Chondrocyte (in vitro differentiated cells): ENCODE results near the gene SLC25A12. TPM values are rescaled to one million over a fixed set of nuclear protein-coding genes. Genes with fewer than 3 reads are reported as not detected.
"Not testable (repeated sequence)": the region's sequence is repeated elsewhere in the genome, so short reads cannot be mapped to it uniquely, and the experiment has no call there.

ENCODE experiments used
- DNase-seq: peaks from one replicate; pipeline ENCODE4 v3.0.0; 2021; ENCODE audit warnings: mixed read lengths, low spot score
- H3K27ac Mint-ChIP-seq: one replicate; pipeline ENCODE4 v1.8.0; 2021; ENCODE audit warnings: mild to moderate bottlenecking, moderate library complexity, mixed read lengths; ENCODE audit not compliant: unreplicated experiment
- H3K27me3 Mint-ChIP-seq: 2 replicates; pipeline ENCODE4 v1.8.0; 2021; ENCODE audit warnings: low read depth, mixed read lengths
- H3K36me3 Mint-ChIP-seq: 2 replicates; pipeline ENCODE4 v1.8.0; 2021; ENCODE audit warnings: low read depth, mixed read lengths
- H3K4me1 Mint-ChIP-seq: 2 replicates; pipeline ENCODE4 v1.8.0; 2021; ENCODE audit warnings: low read depth, mild to moderate bottlenecking, mixed read lengths
- H3K4me3 Mint-ChIP-seq: one replicate; pipeline ENCODE4 v1.8.0; 2021; ENCODE audit warnings: mild to moderate bottlenecking, moderate library complexity, mixed read lengths; ENCODE audit not compliant: unreplicated experiment
- H3K9me3 Mint-ChIP-seq: 2 replicates; pipeline ENCODE4 v1.8.0; 2021; ENCODE audit warnings: low read depth, mixed read lengths
- total RNA-seq: library from RNA; stranded (reverse); gene quantifications from 3 replicates; pipeline ENCODE4 v1.2.1, GENCODE V29; 2021
- TF ChIP-seq, protein P1 (sequence below): fragments of 200-600 bp; sonication (generic); IDR thresholded peaks from 2 replicates; pipeline ENCODE4 v1.5.0; 2021; ENCODE audit warnings: antibody characterized with exemption, mild to moderate bottlenecking, moderate library complexity

SLC25A12 gene
- total RNA-seq, 1 donor from 2014 or later = 19.0 TPM

DNA sequence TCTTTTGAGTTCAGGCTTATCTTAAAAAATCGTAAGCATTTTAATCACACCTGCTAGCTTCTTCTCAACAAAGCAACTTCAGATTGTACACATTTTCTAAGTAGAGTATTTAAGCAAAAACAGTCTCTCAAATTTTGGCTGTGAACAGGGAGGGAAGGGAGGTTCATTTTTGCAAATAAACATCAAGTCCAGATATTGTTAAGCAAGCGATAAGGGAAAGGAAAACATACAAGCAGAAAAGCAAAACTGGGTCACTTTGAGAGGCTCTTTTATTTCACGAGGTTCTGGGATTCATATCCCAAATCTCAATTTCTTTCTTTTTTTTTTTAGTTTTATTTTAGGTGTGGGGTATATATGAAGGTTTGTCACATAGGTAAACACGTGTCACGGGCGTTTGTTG, 79.9 kb downstream of the SLC25A12 start:
- no peak for DNase-seq
- H3K27ac Mint-ChIP-seq = no peak overlapping the region
- TF ChIP-seq, protein P1, sequence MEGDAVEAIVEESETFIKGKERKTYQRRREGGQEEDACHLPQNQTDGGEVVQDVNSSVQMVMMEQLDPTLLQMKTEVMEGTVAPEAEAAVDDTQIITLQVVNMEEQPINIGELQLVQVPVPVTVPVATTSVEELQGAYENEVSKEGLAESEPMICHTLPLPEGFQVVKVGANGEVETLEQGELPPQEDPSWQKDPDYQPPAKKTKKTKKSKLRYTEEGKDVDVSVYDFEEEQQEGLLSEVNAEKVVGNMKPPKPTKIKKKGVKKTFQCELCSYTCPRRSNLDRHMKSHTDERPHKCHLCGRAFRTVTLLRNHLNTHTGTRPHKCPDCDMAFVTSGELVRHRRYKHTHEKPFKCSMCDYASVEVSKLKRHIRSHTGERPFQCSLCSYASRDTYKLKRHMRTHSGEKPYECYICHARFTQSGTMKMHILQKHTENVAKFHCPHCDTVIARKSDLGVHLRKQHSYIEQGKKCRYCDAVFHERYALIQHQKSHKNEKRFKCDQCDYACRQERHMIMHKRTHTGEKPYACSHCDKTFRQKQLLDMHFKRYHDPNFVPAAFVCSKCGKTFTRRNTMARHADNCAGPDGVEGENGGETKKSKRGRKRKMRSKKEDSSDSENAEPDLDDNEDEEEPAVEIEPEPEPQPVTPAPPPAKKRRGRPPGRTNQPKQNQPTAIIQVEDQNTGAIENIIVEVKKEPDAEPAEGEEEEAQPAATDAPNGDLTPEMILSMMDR = no peak
- H3K4me1 Mint-ChIP-seq = peaks cover 12% of the 10 kb centered on the region
- H3K27me3 Mint-ChIP-seq = no peaks in the 10 kb centered on the region
- no peak overlapping the region for H3K4me3 Mint-ChIP-seq
- peaks cover 2% of the 10 kb centered on the region for H3K36me3 Mint-ChIP-seq
- H3K9me3 Mint-ChIP-seq = no peaks in the 10 kb centered on the region

DNA sequence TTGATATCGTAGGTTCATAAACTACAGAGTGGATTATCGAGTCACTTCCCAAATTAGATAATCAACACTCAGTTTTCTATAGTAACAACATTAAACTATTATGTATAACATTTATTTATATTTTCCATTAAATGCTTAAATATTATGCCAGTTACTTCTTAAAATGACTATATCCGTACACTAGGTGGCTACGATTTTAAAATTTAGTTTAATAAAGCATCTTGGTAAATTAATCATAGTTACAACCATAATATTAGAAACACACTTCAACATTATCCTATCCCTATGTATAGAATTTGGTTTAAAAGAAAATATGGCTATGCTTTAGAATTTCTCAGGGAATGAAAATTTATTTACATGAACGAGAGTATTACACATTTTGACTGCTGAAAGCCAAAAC, 80.3 kb downstream of the SLC25A12 start:
- no peak for DNase-seq
- H3K27ac Mint-ChIP-seq = no peak overlapping the region
- H3K4me3 Mint-ChIP-seq = no peak overlapping the region
- H3K9me3 Mint-ChIP-seq = no peaks in the 10 kb centered on the region
- H3K4me1 Mint-ChIP-seq = peaks cover 10% of the 10 kb centered on the region
- no peaks in the 10 kb centered on the region for H3K27me3 Mint-ChIP-seq
- peaks cover 3% of the 10 kb centered on the region for H3K36me3 Mint-ChIP-seq
- TF ChIP-seq, protein P1 = peak; percentile 60

DNA sequence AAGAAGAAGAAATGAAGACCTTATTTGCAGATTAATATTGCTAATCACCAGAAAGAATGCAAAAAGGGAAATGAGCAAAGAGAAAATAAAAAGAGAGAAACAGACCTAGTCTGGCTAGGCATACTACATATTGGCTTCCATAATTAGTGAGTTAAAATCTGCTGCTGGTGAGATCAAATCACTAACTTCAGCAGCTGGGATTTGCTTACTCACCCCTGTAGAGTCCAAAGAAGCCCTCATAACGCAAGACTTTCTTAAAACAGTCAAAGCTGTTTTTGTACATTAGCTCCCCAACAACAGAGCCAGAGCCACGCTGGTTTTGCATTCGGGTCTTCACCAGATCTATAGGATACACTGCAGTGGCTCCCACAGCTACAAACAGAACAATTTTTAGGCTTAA, 80.9 kb downstream of the SLC25A12 start:
- TF ChIP-seq, protein P1 = no peak
- no peak for DNase-seq
- H3K27ac Mint-ChIP-seq = no peak overlapping the region
- no peaks in the 10 kb centered on the region for H3K27me3 Mint-ChIP-seq
- peaks cover 6% of the 10 kb centered on the region for H3K4me1 Mint-ChIP-seq
- H3K9me3 Mint-ChIP-seq = no peaks in the 10 kb centered on the region
- no peak overlapping the region for H3K4me3 Mint-ChIP-seq
- H3K36me3 Mint-ChIP-seq = peaks cover 3% of the 10 kb centered on the region

DNA sequence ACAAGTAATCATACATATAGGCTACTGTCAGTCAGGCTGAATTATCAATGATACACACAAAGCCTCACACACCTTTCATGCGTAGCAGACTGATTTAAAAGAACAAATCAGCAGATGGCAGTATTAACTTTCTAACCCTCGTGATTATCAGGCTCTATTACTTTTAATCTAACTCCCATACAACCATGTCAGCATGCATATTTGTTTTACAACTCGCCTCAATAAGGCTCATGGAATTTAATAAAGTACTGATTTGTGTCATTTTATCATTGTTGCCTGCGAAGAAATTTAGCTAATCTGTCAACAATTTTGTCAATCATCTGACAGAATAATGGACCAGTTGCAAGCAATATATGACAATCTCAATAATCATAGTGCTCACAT, 82.8 kb downstream of the SLC25A12 start:
- Mint-ChIP-seq H3K27me3 (no peaks in the 10 kb centered on the region), H3K4me1 (peaks cover 10% of the 10 kb centered on the region), H3K36me3 (peaks cover 3% of the 10 kb centered on the region), H3K9me3 (no peaks in the 10 kb centered on the region), H3K27ac (no peak overlapping the region), H3K4me3 (no peak overlapping the region)
- no peak for DNase-seq
- TF ChIP-seq, protein P1 = peak; percentile 85

DNA sequence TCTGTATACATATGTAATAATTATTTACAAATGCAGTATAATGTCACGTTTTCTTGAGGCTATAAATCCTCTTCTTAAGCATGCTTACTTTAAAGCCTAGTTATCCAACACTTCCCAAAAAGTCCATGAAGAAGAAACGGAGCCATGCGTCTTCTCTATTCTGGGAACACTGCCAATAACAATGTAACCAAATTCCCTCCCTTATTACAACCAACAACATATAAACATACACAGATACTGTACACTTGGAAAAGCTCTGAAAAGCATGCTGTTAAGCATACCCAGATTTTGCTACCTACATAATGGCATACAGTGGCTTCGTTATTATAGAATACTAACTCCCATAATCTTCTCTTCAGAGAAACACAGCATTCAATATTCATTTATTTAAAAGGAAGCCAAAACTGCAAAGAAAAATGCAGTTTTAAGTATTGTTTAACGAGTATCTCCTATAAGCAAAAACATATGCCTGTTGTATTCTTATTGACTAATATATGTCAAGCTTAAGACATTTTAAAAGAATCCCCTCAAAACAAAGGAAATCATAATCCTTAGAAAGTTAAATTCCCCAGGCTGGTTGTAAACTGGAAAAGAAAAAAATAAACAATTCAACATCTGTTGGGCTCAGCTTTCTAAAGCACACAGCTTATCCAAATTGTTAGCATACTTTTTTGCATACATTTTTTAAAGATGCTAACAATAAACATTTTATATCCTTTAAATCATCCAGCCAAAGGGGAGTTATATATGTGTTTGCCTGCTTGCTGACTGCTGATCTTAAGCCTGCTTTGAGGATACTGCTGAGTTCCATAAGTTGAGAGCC, 83.4 kb downstream of the SLC25A12 start:
- H3K4me1 Mint-ChIP-seq = peaks cover 10% of the 10 kb centered on the region
- H3K9me3 Mint-ChIP-seq = no peaks in the 10 kb centered on the region
- H3K27me3 Mint-ChIP-seq = no peaks in the 10 kb centered on the region
- DNase-seq = no peak
- H3K4me3 Mint-ChIP-seq = no peak overlapping the region
- peaks cover 4% of the 10 kb centered on the region for H3K36me3 Mint-ChIP-seq
- TF ChIP-seq, protein P1 = no peak
- no peak overlapping the region for H3K27ac Mint-ChIP-seq

DNA sequence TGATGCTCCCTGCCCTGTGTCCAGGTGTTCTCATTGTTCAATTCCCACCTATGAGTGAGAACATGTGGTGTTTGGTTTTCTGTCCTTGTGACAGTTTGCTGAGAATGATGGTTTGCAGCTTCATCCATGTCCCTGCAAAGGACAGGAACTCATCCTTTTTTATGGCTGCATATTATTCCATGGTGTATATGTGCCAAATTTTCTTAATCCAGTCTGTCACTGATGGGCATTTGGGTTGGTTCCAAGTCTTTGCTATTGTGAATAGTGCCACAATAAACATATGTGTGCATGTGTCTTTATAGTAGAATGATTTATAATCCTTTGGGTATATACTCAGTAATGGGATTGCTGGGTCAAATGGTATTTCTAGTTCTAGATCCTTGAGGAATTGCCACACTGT, 85.2 kb downstream of the SLC25A12 start:
- H3K9me3 Mint-ChIP-seq, H3K4me1 Mint-ChIP-seq, H3K27ac Mint-ChIP-seq, H3K4me3 Mint-ChIP-seq, H3K36me3 Mint-ChIP-seq, H3K27me3 Mint-ChIP-seq, DNase-seq: not testable (repeated sequence)
